Stimulated activated CD4-positive, alpha-beta T cell treated with anti-CD3 and anti-CD28 coated beads, Interleukin-4, amount 100 ng/mL, for 4 hours (primary cell): ENCODE data around the gene BEGAIN.

Source experiments
- DNase-seq, 2 experiments: peaks; one replicate each; pipeline ENCODE4 v3.0.0-alpha.2; 2020

Gene BEGAIN, protein sequence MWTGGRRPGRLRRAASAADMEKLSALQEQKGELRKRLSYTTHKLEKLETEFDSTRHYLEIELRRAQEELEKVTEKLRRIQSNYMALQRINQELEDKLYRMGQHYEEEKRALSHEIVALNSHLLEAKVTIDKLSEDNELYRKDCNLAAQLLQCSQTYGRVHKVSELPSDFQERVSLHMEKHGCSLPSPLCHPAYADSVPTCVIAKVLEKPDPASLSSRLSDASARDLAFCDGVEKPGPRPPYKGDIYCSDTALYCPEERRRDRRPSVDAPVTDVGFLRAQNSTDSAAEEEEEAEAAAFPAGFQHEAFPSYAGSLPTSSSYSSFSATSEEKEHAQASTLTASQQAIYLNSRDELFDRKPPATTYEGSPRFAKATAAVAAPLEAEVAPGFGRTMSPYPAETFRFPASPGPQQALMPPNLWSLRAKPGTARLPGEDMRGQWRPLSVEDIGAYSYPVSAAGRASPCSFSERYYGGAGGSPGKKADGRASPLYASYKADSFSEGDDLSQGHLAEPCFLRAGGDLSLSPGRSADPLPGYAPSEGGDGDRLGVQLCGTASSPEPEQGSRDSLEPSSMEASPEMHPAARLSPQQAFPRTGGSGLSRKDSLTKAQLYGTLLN

DNA sequence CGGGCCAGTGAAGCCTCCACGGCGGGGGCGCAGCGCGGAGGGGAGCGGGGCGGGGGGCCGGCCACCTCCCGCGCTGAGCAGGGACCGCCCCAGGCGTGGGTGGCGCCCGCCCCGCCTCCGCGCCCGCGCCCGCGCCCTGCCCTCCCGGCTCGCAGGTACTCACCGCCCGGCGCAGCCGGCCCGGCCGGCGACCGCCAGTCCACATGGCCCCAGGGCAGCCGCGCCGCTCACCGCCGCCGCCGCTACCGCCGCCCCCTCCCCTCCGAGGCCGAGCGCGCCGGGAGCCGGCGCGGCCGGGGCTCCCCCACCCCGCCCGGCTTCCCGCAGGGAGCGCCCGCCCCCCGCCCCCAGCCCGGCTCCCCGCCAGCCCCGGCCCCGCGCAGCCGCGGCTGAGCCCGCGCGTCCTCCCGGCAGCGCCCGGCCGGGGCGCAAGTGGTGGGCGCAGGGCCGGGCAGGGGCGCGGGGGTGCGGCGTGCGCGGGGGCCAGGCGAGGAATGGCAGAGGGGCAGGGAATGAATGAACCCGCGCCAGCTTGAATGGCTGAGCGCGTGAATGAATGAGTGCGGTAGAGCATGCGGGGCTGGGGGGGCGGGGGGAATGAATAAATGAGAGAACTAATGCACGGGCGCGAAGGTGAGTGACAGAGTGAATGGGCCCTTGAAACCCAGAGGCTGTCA lies at the start of gene BEGAIN:
Gene BEGAIN (minus strand): TSS at position 332 of the 677 bp plus-strand sequence. CDS start 127 bp downstream, at position 205.
- DNase-seq, result peak; percentile 45 to 50

DNA sequence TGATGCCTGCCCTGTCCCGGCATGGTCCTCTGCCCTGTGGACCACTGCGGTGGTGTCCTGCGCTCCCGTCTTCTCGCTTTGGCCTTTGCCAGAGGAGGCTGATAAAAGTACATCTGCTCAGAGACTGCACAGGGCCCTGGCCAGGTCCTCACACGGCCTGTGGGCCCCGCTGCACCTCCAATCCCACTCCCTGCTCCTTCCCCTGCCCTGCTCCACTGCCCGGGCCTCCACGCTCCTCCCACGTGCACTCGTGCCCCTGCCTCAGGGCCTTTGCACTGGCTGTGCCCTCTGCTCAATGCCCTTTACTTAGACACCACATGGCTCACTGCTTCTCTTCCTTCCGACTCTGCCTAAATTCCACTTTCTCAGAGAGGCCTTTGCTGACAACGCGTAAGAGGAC lies 49.3 kb upstream of the BEGAIN start:
- DNase-seq, result no peak

DNA sequence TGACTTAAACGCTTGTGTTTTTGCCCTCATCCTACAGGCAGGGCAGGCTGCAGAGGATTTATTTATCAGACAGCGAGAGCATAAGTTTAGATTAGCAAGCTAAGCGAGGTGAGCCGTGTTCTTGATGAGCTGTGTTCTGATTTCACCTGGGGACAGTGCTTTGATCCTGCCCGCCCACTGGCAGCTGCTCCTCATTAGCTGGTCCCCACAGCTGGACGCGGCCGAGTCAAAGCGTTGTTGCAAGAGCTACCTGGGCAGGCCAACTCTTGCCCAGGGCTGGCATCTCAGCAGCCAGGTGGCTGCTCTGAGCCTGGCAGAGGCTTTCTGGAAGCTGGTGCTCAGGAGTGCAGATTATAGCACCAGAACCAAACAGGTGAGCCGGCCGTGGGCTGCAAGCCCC lies 46.8 kb upstream of the BEGAIN start:
- DNase-seq, result no peak

DNA sequence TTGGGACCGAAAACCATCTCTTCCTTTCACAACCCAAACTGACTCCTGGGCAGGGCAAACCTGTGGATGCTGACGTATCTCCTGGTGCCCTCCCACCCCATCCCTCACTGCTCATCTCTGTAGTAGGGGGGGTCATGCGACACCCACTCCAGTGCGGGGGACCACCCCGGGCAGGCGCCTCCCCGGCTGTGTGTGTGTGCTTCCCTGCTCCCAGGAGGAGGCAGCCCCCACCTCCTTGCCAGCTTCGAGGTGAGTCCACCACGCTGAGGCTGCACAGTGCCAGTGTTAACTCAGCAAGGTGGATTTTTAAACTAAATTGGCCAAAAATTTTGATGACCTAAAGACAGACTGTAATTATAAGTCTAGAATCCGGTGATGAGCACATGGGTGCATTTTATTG lies 46.2 kb upstream of the BEGAIN start:
- no peak for DNase-seq

DNA sequence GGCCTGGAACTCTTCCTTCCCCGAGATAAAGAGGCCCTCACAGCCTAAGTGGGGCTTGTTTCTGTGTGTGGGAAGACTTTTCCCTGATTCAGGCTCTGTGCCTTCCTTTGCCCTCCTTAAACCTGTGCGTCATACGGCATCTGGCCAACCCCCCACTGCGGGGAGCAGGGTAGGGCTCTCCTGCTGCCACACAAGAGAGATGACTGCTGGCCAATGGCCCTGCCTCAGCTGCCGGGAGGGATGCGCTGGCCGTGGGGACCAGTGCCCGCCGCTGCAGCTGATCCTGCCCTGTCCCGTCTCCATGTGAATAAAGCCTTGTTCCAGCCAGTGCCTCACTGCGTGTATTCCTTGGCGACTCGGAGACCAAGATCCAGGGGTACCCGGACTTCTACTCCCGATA lies 42.5 kb upstream of the BEGAIN start:
- no peak for DNase-seq

DNA sequence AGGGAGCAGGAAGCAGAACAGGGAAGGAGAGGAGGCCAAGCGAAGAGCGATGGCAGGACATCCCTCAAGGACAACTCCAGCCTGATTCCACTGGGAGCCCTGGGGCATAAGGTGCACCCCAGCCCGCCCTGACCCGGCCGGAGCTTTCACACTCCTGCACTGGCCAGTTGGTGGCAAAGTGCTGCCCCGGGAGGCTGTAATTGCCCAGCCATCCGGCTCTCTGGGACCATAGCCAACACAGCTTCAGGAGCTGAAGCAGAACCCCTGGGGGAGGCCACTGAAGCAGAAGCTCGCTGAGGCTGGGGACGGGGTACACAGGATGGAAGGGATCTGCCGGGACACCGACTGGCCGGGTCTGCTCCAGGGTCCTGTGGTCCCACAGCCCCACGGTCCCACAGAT lies 41.9 kb upstream of the BEGAIN start:
- DNase-seq, result no peak

DNA sequence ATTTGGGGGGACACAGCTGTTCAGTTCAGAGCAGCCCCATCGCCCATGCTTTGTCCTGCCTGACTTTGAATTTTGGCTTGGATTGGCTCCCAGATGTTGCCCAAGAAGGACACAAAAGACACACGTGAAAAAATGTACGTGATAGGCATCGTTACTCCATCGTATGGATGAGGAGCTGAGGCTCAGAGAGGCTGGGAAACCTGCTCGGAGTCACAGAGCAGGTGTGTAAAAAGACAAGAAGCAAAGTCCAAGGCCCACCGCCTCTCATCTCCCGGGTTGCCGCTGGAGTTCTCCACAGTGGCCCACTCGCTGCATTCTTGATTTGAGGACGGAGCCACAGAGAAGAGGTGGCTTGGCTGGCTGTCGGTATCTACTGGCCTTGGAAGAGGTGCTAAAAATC lies 41.0 kb upstream of the BEGAIN start:
- no peak for DNase-seq

DNA sequence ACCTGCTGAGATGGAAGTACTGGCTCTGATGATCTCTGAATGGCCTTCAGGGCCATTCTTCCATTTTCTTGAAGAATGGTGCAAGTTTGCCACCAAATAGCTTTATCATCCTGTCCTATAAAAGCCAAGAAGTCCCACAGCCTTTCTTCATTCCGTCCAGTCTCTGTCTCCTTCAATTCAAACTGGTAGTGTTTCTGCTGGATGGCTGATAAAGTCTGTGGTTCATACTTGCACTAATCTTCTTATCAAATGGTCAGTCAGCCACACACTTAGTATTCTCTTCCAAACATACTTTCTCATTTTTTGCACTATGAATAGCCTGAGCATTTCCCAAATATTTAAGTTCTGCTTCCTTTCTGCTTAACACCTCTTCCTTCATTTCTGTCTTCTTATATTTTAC lies 39.4 kb upstream of the BEGAIN start:
- no peak for DNase-seq

DNA sequence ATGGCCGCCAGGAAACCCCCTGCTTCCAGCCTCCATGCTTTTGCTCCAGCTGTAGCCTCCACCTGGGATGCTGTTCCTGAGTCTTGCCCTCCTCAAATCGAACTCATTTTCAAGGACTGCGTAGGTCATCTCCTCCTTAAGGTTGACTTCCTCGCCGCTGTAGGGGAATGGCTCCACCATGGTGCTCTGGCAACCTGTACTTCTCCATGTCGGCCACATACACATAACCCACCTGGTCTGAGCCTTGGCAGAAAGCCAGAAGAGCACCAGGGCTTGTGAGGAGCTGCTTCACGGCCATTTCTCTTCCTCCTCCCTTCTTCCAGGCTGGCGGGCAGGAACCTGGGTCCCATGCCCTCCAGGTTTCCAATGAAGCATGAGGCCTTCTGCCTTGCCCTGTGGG lies 36.7 kb upstream of the BEGAIN start:
- DNase-seq, result no peak

DNA sequence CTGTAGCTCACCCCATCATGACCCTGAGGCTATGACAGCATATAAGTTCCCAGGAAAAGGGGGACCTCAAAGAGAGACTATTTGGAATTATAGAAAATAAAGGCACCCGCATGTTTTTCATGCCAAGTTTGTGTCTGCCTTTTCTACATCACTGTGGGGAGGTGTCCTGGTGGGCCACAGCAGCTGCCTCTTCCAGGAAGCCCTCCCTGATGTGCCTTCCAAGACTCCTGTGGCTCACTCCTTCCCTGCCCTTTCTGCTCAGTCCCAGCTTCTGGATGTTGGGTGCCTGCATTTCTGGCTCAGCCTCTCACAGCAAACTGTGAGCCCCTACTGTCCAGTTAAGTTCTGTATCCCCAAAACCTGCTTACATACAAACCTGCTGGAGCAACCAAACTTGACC lies 36.3 kb upstream of the BEGAIN start:
- no peak for DNase-seq

DNA sequence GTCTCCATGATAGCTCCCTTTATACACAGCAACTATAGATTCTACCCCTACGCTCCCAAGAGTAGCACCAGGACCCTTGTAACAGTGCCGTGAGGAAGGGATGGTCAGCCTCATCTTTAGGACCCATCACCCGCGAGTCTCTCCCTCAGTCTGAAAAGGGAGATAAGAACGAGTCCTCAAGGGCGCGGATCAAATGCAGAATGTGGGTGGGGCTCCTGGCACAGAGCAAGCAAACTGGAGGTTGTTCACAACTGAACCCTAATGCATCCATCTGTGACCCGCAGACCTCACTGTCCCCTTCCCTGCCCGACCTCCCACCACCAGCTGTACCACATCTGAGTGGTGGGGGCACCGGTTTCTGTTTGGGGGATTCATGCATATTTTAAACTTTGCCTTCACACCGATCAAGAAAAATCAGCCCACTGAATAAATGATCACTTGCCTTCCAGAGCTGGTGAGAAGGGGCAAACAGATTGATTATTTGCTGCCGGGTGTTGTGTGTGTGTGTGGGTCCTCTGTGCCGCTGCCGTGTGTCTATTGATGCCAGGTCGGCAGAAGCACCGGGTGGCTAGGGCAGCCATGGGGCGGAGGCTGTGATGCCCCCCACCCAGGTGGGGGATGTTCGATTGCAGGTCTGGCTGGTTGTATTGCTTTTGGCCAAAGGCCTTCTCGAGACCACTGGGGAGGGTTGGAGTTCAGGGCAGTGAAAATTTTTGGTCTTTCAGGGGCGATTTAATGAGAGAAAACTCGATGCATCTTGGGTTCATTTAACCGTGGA lies 35.7 kb upstream of the BEGAIN start:
- DNase-seq, result no peak

DNA sequence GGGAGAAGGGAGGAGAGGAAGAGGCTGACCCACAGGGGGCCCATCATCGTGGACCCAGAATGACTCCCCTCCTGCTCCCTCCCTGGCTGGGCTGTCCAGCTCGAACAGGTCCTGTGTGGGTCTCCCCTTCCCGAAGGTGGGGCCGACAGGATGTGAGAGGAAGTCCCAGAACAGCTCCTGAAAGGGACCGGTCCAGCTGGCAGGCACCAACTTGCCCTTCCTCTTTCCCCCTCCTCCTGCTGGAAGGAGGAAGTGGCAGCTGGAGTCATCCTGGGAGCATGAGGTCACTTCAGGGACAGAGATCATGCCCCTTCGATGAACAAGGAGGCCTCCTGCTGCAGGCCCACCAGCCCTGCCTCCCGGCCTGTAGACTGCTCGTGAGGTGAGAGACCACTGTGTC lies 35.0 kb upstream of the BEGAIN start:
- DNase-seq, result no peak

DNA sequence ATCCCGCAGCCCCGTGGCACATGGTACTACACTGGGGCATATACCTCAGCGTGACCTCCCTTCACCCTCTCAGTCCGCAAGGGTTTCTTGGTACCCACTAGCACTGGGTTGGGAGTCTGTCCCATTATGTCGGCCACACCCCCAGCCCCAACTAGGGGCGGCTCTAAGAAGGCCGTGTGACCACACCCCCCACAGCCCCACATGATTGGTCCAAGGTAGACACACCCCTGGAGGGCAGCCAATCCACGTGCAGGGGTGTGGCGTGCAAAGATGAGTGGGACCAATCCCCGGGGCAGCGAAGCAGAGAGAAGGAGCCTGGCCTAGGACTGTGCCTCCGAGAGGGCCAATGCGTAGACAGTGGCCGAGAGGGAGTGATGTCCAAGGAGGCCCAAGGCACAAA lies 34.6 kb upstream of the BEGAIN start:
- DNase-seq, result no peak

DNA sequence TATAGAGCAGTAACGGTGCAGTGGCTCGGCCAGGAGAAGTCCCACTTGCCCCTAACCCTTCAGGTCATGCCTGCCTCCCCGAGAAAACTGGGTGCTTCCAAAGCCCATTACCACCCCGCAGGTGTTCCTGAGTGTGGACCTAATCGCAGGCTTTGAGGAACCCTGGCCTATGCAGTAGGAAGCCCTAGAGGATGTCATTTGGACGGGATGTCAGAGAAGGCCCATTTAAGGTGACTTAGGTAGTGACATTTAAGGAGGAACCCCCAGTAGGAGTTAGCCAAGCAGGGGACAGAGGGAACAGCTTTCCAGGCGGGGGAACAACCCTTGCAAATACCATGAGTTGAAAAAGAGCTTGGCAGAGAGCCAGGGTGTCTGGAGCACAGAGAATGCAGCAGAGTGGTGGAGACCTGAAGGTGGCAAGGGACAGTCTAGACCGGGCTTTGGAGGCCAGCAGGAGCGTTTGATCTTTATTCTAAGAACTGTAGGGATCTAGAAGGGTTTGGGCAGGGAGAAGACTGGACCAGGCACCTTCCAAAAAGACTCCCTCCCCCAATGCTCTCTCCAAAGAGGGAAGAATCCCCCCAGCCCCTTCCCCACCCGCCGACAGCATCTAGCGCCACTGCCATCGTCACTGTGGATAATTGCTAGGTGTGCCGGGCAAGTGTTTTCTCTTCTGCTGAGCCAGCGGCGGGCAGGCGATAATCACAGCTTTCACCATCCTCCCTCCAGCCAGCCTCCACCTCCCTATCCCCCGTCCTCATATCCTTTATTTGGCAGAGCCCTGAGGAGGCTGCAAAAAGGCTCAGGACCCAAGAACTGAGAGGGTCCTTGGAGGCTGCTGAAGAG lies 33.3 kb upstream of the BEGAIN start:
- DNase-seq, result no peak

DNA sequence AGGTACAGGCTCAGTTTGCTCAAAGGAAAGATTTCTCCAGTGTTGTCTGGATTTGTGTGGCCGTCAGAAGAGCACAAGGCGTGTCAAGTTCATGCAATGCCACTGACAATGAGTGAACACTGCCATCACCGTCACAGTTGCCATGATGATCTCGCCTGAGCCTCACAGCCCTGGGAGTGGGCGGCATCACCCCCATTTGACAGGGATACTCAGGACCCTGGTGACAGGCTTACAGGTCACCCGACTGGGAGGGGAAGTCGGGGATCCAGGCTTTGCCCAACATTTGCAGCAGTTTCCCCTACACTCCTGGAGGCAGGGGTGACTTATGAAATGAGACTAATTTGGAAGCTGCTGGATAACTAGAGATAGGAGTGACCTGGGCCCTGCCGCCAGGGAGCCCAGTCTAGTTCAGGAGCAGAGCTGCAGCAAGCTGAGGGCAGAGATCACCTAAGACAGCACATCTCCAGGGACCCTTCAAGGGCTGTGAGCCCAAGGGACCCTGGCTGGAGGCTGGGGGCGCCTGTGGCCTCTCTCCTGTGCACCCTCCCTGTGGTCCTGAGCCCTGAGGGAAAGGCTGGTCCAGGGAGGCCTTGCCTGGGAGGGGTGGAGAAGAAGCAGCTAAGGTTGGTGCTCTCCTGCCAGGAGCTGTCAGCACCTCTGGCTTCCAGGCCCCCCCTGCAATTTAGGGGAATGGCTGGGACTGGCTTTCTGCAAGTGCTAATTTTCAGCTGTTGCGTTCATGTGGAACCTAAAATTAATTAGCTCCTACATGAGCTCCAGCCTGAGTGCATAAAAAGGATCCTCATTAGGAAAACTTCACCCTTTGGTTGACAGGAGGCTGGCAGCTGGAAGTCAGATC lies 32.4 kb upstream of the BEGAIN start:
- no peak for DNase-seq

DNA sequence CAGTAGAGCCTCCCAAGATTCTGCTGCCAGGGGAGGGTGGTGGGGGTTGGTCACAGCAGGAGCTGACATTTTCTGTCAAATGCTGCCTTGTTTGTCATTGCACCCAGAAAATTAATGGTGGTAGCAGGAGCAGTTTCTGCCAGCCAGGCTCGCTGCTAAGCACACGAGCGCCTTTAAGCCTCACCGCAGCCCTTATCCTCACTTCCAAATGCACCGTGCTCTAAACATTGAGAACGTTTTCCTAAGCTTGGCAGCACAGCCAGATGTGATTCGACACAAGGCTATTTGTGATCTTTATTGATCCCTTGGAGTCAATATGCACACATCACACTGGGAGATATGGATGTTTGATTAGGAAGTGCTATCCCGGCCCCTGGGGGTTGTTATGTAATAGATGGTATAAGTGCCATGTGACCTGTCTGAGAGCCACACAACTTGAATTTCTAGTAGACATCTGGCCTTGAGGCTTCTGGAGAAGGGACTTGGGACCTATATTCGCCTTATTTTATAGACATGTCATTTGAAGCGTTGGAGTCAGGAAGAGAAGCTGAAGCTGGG lies 31.6 kb upstream of the BEGAIN start:
- no peak for DNase-seq

DNA sequence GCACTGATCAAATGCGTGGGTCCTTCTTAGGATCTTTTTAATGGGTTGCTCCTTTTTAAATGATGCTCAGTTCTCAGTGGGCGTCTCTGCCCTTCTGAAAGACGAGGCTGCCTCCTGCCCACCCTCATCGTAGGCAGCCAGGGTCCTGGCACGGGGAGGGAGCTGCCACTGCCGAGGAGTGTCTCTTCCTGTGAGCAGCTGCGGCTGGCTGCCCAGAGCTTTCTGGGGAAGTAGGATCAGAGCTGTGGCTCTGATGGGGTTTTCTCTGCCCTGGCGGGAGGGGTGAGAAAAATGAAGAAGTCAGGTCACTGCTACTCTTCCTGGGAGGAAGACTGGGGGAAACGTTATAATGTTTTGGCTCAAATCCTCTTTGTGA lies 31.1 kb upstream of the BEGAIN start:
- DNase-seq, result no peak

DNA sequence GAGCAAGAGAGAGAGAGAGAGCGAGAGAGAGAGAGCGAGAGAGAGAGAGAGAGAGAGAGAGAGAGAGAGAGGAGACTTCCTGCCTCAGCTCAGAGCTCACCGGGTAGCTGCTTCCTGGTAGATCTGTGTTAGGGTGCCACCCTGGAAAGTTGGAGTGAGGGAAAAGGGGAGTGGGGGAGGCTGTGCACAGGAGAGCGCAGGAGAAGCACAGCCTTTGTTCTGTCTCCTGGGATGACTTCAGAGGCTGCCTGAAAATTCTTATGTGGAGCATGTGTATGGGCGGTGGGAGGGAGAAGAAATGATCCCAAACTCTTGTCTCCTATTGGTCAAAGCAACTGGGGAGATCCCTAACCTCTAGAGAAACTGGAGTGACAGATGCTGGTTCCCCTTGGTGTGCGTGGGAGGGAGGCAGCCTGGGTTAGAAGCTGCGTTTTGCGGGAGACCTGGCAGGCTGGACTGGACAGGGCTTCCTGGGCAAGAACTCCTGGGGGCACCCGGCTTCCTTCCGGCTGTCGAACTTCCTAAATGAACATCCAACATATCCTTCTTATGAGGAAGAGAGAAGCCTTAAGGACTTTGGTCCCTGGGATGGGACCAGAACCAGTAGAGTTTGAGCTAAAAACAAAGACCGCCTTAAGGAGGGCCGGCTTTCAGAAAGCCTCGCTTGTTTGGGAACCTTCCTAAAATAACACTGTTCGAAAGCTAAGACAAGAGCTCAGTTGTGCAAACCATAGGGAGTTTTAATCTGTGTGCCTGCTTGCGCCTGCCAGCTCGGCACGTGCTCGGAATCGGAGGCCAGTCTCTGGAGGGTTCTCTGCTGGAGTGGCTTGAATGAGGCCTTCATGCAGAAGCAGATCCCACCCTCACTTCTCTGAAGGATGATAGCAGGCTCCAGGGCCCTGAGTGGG lies 30.4 kb upstream of the BEGAIN start:
- DNase-seq, result no peak

DNA sequence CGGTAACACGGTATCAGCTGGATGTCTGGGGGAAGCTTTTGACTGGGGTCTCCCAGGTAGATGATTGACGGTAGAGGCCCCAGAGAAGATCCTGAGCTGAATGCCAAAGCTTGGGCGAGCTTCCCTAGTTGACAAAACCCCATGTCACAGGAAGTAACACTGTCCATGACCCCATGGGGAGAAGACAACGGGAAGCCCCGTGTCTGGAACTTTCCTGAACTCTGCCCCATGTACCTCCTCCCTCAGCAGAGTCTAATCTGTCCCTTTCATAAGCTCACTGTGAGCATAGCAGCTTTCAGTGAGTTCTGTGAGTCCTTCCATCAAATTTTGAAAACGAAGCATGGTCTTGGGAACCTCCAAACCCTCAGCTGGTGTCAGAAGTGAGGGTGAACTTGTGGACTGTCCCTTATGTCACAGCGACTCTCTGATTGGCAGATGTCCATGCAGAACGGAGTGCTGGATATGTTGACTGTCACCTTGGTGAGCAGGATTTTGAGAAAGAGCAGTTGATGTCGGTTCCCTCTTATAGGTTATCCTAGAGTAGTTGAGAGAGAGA lies 29.7 kb upstream of the BEGAIN start:
- DNase-seq, result no peak
